Measurements from ENCODE around the gene TSNAX. TPM values are rescaled to one million over a fixed set of nuclear protein-coding genes. Genes with fewer than 3 reads are reported as not detected.

The TSNAX gene
- polyA plus RNA-seq, 1 of the 3 experiments (the other 2 are of a cell fraction), result 15.7 TPM

DNA sequence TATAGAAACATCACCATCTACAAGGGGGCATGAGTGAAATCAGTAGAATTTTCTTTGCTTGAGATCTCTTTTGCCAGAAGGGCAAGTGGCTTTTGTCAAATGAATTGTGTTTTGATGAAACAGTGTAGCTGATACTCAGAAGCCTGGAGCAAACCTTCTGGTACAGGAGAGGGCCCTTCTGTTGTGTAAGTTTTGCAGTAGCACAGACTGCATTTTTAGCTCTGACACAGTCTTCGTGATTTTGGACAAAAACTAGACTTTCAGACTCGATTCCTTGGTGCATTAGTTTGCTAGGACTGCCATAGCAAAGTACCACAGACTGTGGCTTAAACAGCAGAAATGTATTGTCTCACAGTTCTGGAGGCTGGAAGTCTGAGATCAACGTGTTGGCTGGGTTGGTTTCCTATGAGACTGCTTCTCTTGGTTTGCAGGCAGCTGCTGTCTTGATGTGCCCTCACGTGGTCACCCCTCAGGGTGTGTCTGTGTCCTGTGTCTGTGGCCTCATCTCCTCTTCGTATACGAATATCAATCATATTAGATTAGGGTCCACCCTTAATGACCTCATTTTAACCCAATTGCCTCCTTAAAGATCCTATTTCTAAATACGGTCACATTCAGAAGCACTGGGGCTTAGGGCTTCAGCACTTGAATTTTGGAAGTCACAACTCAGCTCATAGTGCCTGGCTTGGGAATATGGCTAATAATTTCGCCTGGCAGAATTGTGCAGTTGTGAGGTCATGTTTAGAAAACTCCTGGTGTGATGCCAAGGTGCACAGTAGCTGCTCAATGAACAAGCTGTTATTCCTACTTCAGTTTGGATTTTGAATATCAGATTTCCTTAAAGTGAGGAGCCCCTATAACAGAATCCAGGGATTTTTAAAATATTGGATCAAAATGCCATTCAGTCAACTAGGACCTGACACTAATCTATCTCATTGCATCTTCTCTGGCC is 77.0 kb downstream of the TSNAX start:
- CTCF ChIA-PET, result interaction anchor here (0.9 to 2.3 kb wide), 12 partner anchors 9 to 290 kb away, joined by 3 to 8 read pairs (median 3); partner anchors contain the start of gene DISC1

More for the DNA sequence above, 77.0 kb downstream of the TSNAX start:
- no peaks in the 10 kb centered on the region for H3K9me2 ChIP-seq
- no peak for DNase-seq
- H3K4me1 ChIP-seq (ENCODE audit: control insufficient read depth in 1 of 2, insufficient read depth in 2 of 2, low read depth in 1 of 2, low read length in 1 of 2), result peaks cover 16 to 20% of the 10 kb centered on the region in 2 experiments
- TF ChIP-seq PBX3 (IDR thresholded peaks at IDR 0.05), result no peak
- no peak for TF ChIP-seq IRF3 (IDR thresholded peaks at IDR 0.05; ENCODE audit: low read depth, low read length)
- TF ChIP-seq, protein P1, sequence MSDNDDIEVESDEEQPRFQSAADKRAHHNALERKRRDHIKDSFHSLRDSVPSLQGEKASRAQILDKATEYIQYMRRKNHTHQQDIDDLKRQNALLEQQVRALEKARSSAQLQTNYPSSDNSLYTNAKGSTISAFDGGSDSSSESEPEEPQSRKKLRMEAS (IDR thresholded peaks at IDR 0.05; ENCODE audit: low read depth), result no peak
- TF ChIP-seq RAD21 (IDR thresholded peaks at IDR 0.05; ENCODE audit: low read length), result no peak
- TF ChIP-seq, protein P2, sequence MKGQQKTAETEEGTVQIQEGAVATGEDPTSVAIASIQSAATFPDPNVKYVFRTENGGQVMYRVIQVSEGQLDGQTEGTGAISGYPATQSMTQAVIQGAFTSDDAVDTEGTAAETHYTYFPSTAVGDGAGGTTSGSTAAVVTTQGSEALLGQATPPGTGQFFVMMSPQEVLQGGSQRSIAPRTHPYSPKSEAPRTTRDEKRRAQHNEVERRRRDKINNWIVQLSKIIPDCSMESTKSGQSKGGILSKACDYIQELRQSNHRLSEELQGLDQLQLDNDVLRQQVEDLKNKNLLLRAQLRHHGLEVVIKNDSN (IDR thresholded peaks at IDR 0.05; ENCODE audit: borderline replicate concordance, low read depth), result no peak
- no peak for TF ChIP-seq ELF1 (IDR thresholded peaks at IDR 0.05)
- no peak for TF ChIP-seq NRF1 (IDR thresholded peaks at IDR 0.05; ENCODE audit: low read depth, low read length)
- no peak for TF ChIP-seq RCOR1 (IDR thresholded peaks at IDR 0.05; ENCODE audit: low read length)
- TF ChIP-seq TEAD4 (IDR thresholded peaks at IDR 0.05; ENCODE audit: borderline replicate concordance, insufficient read depth), result no peak
- no peak for TF ChIP-seq NFIC (IDR thresholded peaks at IDR 0.05; ENCODE audit: borderline replicate concordance)
- TF ChIP-seq POLR2AphosphoS5 (IDR thresholded peaks at IDR 0.05; ENCODE audit: low read depth, low read length), result no peak
- TF ChIP-seq GATA2 (CRISPR knock-in tag; IDR thresholded peaks at IDR 0.05), result no peak
- no peak for TF ChIP-seq SMC3 (IDR thresholded peaks at IDR 0.05; ENCODE audit: low read depth, low read length)
- no peak for TF ChIP-seq EP300 (IDR thresholded peaks at IDR 0.05; ENCODE audit: borderline replicate concordance in 1 of 2, low read depth in 1 of 2, low read length in 1 of 2)
- no peak for TF ChIP-seq FOXJ3 (CRISPR knock-in tag; IDR thresholded peaks at IDR 0.05)
- no peak for TF ChIP-seq MXI1 (IDR thresholded peaks at IDR 0.05; ENCODE audit: low read depth, low read length)
- TF ChIP-seq REST (IDR thresholded peaks at IDR 0.05; ENCODE audit: low read depth, low read length), result no peak
- no peak overlapping the region for H3K9ac ChIP-seq
- H3K27ac ChIP-seq (ENCODE audit: low read depth in 2 of 2, low read length in 1 of 2), result no peak overlapping the region
- H2AFZ ChIP-seq (ENCODE audit: low read depth), result no peak overlapping the region
- WGBS (ENCODE audit: low lambda C conversion rate), result 61% methylated on average over 8 of the region's 8 CpGs
- H3K27me3 ChIP-seq (ENCODE audit: insufficient read depth), result no peaks in the 10 kb centered on the region
- no peak overlapping the region for H3K4me3 ChIP-seq (ENCODE audit: low read depth in 2 of 2, low read length in 1 of 2)
- H3K9me3 ChIP-seq, result no peaks in the 10 kb centered on the region
- peaks cover 15% of the 10 kb centered on the region for H3F3A ChIP-seq (replicated peaks; ENCODE audit: insufficient read depth)
- no peaks in the 10 kb centered on the region for H4K20me1 ChIP-seq (ENCODE audit: insufficient read depth)
- H3K4me2 ChIP-seq, result no peak overlapping the region
- no peaks in the 10 kb centered on the region for H3K36me3 ChIP-seq (replicated peaks in 1 of 2; ENCODE audit: control insufficient read depth in 1 of 2, insufficient read depth in 2 of 2, low read length in 1 of 2)
- POLR2A ChIA-PET, result interaction anchor here (0.6 kb wide), 1 partner anchor 694 kb away, joined by 3 read pairs; no protein-coding TSS in a partner anchor
- no peaks in the 10 kb centered on the region; the same call in 1 of the 2 replicates for H3K79me2 ChIP-seq (ENCODE audit: insufficient read depth)
